Measurements from ENCODE around the gene SESN1.

Gene SESN1

DNA sequence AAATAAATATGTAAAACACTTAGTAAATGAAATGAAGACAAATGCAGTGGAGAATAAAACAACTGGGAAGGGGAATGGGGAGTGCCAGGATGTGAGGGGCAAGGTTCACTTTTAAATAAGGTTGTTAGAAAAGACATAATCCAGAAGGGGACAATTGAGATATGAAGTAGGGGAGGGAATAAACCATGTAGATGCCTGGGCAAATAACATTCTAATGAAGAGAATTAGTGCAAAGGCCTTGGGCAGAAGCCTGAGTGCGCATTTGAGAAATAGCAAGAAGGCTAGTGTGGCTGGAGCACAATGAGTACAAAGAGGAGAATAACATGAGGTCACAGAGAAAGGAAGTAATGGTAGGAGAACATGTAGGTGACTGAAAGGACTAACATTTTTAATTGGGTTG is 3.0 kb upstream of the SESN1 start:
- Histone ChIP-seq H3K4me3 (ENCODE audit: low read length, poor library complexity, severe bottlenecking) (peak overlapping the region; percentile 91), H3K4me2 (ENCODE audit: low read depth, low read length, poor library complexity, severe bottlenecking) (peak overlapping the region; percentile 90), H3K79me2 (ENCODE audit: insufficient read depth, low read length) (peaks cover 65% of the 10 kb centered on the region), H2AFZ (ENCODE audit: low read length) (no peak overlapping the region), H4K20me1 (ENCODE audit: insufficient read depth, low read length, poor library complexity, severe bottlenecking) (peaks cover 11% of the 10 kb centered on the region), H3K9ac (ENCODE audit: low read depth, low read length, poor library complexity, severe bottlenecking) (peak overlapping the region; percentile 94), H3K9me3 (ENCODE audit: insufficient read depth, low read depth, low read length) (no peaks in the 10 kb centered on the region), H3K4me1 (ENCODE audit: insufficient read depth, low read length, poor library complexity, severe bottlenecking) (peaks cover 36% of the 10 kb centered on the region), H3F3A (ENCODE audit: low read depth) (no peaks in the 10 kb centered on the region), H3K36me3 (ENCODE audit: insufficient read depth, low read length) (no peaks in the 10 kb centered on the region), H3K27me3 (ENCODE audit: insufficient read depth, low read length, poor library complexity, severe bottlenecking) (no peaks in the 10 kb centered on the region), H3K9me2 (replicated peaks; ENCODE audit: low read depth, low read length) (no peaks in the 10 kb centered on the region)
- TF ChIP-seq, protein P1, sequence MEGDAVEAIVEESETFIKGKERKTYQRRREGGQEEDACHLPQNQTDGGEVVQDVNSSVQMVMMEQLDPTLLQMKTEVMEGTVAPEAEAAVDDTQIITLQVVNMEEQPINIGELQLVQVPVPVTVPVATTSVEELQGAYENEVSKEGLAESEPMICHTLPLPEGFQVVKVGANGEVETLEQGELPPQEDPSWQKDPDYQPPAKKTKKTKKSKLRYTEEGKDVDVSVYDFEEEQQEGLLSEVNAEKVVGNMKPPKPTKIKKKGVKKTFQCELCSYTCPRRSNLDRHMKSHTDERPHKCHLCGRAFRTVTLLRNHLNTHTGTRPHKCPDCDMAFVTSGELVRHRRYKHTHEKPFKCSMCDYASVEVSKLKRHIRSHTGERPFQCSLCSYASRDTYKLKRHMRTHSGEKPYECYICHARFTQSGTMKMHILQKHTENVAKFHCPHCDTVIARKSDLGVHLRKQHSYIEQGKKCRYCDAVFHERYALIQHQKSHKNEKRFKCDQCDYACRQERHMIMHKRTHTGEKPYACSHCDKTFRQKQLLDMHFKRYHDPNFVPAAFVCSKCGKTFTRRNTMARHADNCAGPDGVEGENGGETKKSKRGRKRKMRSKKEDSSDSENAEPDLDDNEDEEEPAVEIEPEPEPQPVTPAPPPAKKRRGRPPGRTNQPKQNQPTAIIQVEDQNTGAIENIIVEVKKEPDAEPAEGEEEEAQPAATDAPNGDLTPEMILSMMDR (conservative IDR thresholded peaks at IDR 0.05; ENCODE audit: low read length) = no peak
- TF ChIP-seq EZH2phosphoT487 (IDR thresholded peaks at IDR 0.05; ENCODE audit: borderline replicate concordance) = no peak

DNA sequence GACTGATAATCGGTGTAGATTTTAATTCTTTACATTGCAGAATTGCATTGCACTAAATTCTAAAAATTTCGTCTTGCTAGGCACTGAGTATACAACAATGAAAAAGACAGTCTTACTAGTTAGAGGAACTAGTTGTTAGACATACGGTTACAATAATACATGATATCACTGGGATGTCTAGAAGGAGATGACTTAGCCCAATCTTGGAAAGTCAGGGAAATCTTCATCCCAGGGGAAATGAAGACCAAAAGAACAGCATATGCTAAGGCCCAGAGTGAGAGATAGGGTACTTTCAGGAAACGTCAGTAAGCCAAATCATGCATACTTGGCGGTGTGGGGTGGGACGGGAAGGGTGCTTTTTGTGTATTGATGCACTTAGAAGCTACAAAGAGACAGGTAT is 1.6 kb upstream of the SESN1 start:
- Histone ChIP-seq H3K9me3 (ENCODE audit: insufficient read depth, low read depth, low read length) (no peaks in the 10 kb centered on the region), H3K27me3 (ENCODE audit: insufficient read depth, low read length, poor library complexity, severe bottlenecking) (no peaks in the 10 kb centered on the region), H3K4me2 (ENCODE audit: low read depth, low read length, poor library complexity, severe bottlenecking) (peak overlapping the region; percentile 90), H3K9ac (ENCODE audit: low read depth, low read length, poor library complexity, severe bottlenecking) (peak overlapping the region; percentile 94), H3K4me1 (ENCODE audit: insufficient read depth, low read length, poor library complexity, severe bottlenecking) (peaks cover 46% of the 10 kb centered on the region), H3K36me3 (ENCODE audit: insufficient read depth, low read length) (no peaks in the 10 kb centered on the region), H4K20me1 (ENCODE audit: insufficient read depth, low read length, poor library complexity, severe bottlenecking) (peaks cover 26% of the 10 kb centered on the region), H3K79me2 (ENCODE audit: insufficient read depth, low read length) (peaks cover 69% of the 10 kb centered on the region), H2AFZ (ENCODE audit: low read length) (no peak overlapping the region), H3F3A (ENCODE audit: low read depth) (no peaks in the 10 kb centered on the region), H3K9me2 (replicated peaks; ENCODE audit: low read depth, low read length) (no peaks in the 10 kb centered on the region), H3K4me3 (ENCODE audit: low read length, poor library complexity, severe bottlenecking) (peak overlapping the region; percentile 91)
- TF ChIP-seq, protein P1 (conservative IDR thresholded peaks at IDR 0.05; ENCODE audit: low read length) = no peak
- no peak for TF ChIP-seq EZH2phosphoT487 (IDR thresholded peaks at IDR 0.05; ENCODE audit: borderline replicate concordance)

DNA sequence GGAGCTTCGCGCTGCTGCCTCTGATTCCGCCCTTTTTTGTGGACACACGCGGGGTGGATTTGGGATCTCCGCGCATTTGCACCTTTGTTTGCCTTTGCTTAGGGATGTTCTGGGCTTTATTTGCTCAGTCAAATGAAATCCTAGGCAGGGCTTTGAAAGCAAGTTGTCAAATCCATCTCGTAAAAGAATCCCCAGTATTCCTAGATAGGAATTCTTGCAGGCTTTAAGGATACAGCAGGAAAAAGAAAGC is 1.1 kb upstream of the SESN1 start:
- H3K9me3 ChIP-seq (ENCODE audit: insufficient read depth, low read depth, low read length) = no peaks in the 10 kb centered on the region
- peaks cover 27% of the 10 kb centered on the region for H4K20me1 ChIP-seq (ENCODE audit: insufficient read depth, low read length, poor library complexity, severe bottlenecking)
- H3K4me1 ChIP-seq (ENCODE audit: insufficient read depth, low read length, poor library complexity, severe bottlenecking) = peaks cover 50% of the 10 kb centered on the region
- H3K27me3 ChIP-seq (ENCODE audit: insufficient read depth, low read length, poor library complexity, severe bottlenecking) = no peaks in the 10 kb centered on the region
- peak overlapping the region; percentile 94 for H3K9ac ChIP-seq (ENCODE audit: low read depth, low read length, poor library complexity, severe bottlenecking)
- H3F3A ChIP-seq (ENCODE audit: low read depth) = no peaks in the 10 kb centered on the region
- TF ChIP-seq, protein P1 (conservative IDR thresholded peaks at IDR 0.05; ENCODE audit: low read length) = no peak
- no peak for TF ChIP-seq EZH2phosphoT487 (IDR thresholded peaks at IDR 0.05; ENCODE audit: borderline replicate concordance)
- H3K4me3 ChIP-seq (ENCODE audit: low read length, poor library complexity, severe bottlenecking) = peak overlapping the region; percentile 91
- peaks cover 74% of the 10 kb centered on the region for H3K79me2 ChIP-seq (ENCODE audit: insufficient read depth, low read length)
- H3K4me2 ChIP-seq (ENCODE audit: low read depth, low read length, poor library complexity, severe bottlenecking) = peak overlapping the region; percentile 90
- no peaks in the 10 kb centered on the region for H3K36me3 ChIP-seq (ENCODE audit: insufficient read depth, low read length)
- peak overlapping the region; percentile 96 for H2AFZ ChIP-seq (ENCODE audit: low read length)
- no peaks in the 10 kb centered on the region for H3K9me2 ChIP-seq (replicated peaks; ENCODE audit: low read depth, low read length)
